ENCODE results near the gene FCF1. TPM values are rescaled to one million over a fixed set of nuclear protein-coding genes. Genes with fewer than 3 reads are reported as not detected.

FCF1 gene
- total RNA-seq, 2 donors from 2014 or later = 62.9 to 77.6 TPM

DNA sequence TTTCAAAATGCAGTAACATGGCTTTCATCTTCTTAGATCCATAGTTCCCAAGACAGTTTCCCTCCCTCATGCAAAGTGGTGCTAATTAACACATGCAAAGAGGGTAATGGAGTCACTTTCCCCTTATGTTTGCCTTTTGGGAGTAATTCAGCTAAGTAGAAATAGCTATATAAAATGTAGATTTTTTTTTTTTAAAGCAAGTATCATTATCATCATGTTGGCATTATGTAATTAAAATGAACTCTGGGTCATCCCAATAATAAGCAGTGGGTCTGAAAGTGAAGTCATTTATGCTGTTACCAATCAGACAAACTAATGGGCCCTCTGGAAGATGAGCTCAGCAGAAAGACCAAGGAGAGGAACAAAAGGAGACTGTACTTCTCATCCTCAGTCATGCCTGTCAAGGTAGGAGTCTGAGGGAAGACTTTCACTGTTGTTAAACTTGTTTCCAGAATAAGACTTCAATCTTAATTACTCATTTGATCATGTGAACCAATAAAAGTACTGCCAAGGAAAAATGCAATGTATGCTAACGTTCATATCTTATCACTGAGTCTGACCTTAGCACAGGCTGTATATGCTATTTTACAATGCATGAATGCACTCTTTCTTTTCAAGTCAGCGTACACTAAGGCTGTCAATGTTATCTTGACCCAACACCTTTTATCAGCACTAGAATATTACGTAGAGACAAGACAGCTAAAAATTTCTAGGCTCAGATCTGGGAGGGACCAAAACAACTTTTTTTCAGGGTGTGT lies 26.8 kb upstream of the FCF1 start:
- H3K27ac Mint-ChIP-seq = no peak overlapping the region
- no peak overlapping the region for H3K4me3 Mint-ChIP-seq
- H3K27me3 Mint-ChIP-seq = no peaks in the 10 kb centered on the region
- H3K36me3 Mint-ChIP-seq (ENCODE audit: low read depth) = peaks cover 97% of the 10 kb centered on the region
- no peaks in the 10 kb centered on the region for H3K9me3 Mint-ChIP-seq
- no peaks in the 10 kb centered on the region for H3K4me1 Mint-ChIP-seq
- ATAC-seq (replicated peaks) = no peak

DNA sequence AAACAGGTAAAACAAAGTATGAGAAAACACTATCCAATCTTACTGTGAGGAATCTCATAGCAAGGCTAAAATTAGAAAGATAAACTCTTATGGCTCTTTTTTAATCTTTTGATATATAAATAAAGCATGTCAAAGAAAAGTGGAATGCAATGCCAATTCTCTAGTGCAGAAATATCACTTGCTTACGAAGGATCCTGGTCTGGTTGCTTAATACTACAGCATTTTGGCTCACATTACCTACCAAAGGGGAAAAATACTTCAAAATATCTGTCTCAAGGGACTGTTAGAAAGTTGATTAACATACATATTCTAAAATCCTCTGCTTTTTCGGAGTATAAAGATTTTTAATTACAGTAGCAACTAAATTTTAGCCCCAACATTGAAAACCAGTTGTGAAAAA lies 21.5 kb upstream of the FCF1 start:
- no peak for ATAC-seq (replicated peaks)
- H3K36me3 Mint-ChIP-seq (ENCODE audit: low read depth) = peaks cover 57% of the 10 kb centered on the region
- no peak overlapping the region for H3K4me3 Mint-ChIP-seq
- H3K27ac Mint-ChIP-seq = no peak overlapping the region
- no peaks in the 10 kb centered on the region for H3K9me3 Mint-ChIP-seq
- peaks cover 6% of the 10 kb centered on the region for H3K4me1 Mint-ChIP-seq
- H3K27me3 Mint-ChIP-seq = no peaks in the 10 kb centered on the region

DNA sequence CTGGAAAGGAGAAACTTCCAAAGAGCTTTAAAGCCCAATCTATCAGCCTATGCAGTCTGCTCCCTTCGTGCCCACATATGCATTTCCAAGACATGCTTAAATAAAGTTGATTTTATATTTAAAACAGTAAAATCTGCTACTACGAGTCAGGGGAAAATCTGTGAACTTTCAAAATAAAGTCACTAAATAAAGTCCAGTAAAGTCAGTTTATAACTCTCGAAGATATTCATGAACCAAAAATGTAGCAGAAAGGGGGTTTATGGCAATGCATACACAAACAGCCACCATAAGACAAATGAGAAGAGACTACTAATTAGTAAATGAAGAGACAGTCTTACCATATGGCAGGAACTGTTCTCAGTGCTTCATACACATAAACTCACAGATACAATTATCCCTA lies 19.8 kb upstream of the FCF1 start:
- peaks cover 54% of the 10 kb centered on the region for H3K36me3 Mint-ChIP-seq (ENCODE audit: low read depth)
- no peaks in the 10 kb centered on the region for H3K9me3 Mint-ChIP-seq
- peak overlapping the region; percentile 37 for H3K27ac Mint-ChIP-seq
- no peaks in the 10 kb centered on the region for H3K27me3 Mint-ChIP-seq
- ATAC-seq (replicated peaks) = no peak
- peaks cover 7% of the 10 kb centered on the region for H3K4me1 Mint-ChIP-seq
- H3K4me3 Mint-ChIP-seq = no peak overlapping the region

GRCh38 chr14:74695406-74695805 lies 17.5 kb upstream of the FCF1 start:
- no peak overlapping the region for H3K4me3 Mint-ChIP-seq
- peaks cover 35% of the 10 kb centered on the region for H3K36me3 Mint-ChIP-seq (ENCODE audit: low read depth)
- H3K4me1 Mint-ChIP-seq = peaks cover 10% of the 10 kb centered on the region
- H3K9me3 Mint-ChIP-seq = no peaks in the 10 kb centered on the region
- no peak for ATAC-seq (replicated peaks)
- H3K27me3 Mint-ChIP-seq = no peaks in the 10 kb centered on the region
- H3K27ac Mint-ChIP-seq = no peak overlapping the region

DNA sequence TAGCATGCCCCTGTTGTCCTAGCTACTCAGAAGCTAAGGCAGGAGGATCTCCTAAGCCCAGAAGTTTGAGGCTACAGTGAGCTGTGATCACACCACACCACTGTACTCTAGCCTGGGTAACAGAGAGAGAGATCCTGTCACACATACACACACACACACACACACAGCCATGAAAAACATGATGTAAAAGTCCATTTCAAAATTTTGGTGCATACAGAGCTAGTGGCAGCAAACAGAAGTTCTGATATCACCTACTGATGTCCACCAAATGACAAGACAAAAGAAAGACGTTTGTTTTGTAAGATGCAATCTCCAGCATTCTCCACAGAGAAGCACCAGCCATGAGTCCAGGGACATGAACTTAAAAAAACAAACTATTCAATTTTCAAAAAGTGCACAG lies 15.9 kb upstream of the FCF1 start:
- ATAC-seq (replicated peaks) = no peak
- no peak overlapping the region for H3K4me3 Mint-ChIP-seq
- no peaks in the 10 kb centered on the region for H3K9me3 Mint-ChIP-seq
- H3K4me1 Mint-ChIP-seq = peaks cover 16% of the 10 kb centered on the region
- no peak overlapping the region for H3K27ac Mint-ChIP-seq
- no peaks in the 10 kb centered on the region for H3K27me3 Mint-ChIP-seq
- H3K36me3 Mint-ChIP-seq (ENCODE audit: low read depth) = peaks cover 19% of the 10 kb centered on the region

GRCh38 chr14:74697543-74697942 lies 15.4 kb upstream of the FCF1 start:
- Mint-ChIP-seq H3K4me3 (no peak overlapping the region), H3K27me3 (no peaks in the 10 kb centered on the region), H3K4me1 (peaks cover 16% of the 10 kb centered on the region), H3K27ac (peak overlapping the region; percentile 14), H3K36me3 (ENCODE audit: low read depth) (peaks cover 17% of the 10 kb centered on the region), H3K9me3 (no peaks in the 10 kb centered on the region)
- no peak for ATAC-seq (replicated peaks)

GRCh38 chr14:74697976-74698375 lies 15.0 kb upstream of the FCF1 start:
- H3K4me1 Mint-ChIP-seq = peaks cover 19% of the 10 kb centered on the region
- no peak for ATAC-seq (replicated peaks)
- H3K4me3 Mint-ChIP-seq = no peak overlapping the region
- peaks cover 2% of the 10 kb centered on the region for H3K9me3 Mint-ChIP-seq
- peaks cover 22% of the 10 kb centered on the region for H3K36me3 Mint-ChIP-seq (ENCODE audit: low read depth)
- H3K27ac Mint-ChIP-seq = peak overlapping the region; percentile 14
- no peaks in the 10 kb centered on the region for H3K27me3 Mint-ChIP-seq

- ATAC-seq (replicated peaks) = no peak
- peaks cover 21% of the 10 kb centered on the region for H3K4me1 Mint-ChIP-seq
- H3K4me3 Mint-ChIP-seq = no peak overlapping the region
- peaks cover 3% of the 10 kb centered on the region for H3K9me3 Mint-ChIP-seq
- H3K27me3 Mint-ChIP-seq = no peaks in the 10 kb centered on the region
- no peak overlapping the region for H3K27ac Mint-ChIP-seq
- H3K36me3 Mint-ChIP-seq (ENCODE audit: low read depth) = peaks cover 24% of the 10 kb centered on the region
These were observed 14.5 kb upstream of the FCF1 start for GRCh38 chr14:74698465-74698864.

GRCh38 chr14:74702293-74702692 lies 10.7 kb upstream of the FCF1 start:
- Mint-ChIP-seq H3K4me1 (peaks cover 15% of the 10 kb centered on the region), H3K4me3 (no peak overlapping the region), H3K36me3 (ENCODE audit: low read depth) (peaks cover 19% of the 10 kb centered on the region), H3K27me3 (no peaks in the 10 kb centered on the region), H3K27ac (no peak overlapping the region), H3K9me3 (peaks cover 3% of the 10 kb centered on the region)
- ATAC-seq (replicated peaks) = no peak

- peaks cover 3% of the 10 kb centered on the region for H3K9me3 Mint-ChIP-seq
- no peaks in the 10 kb centered on the region for H3K27me3 Mint-ChIP-seq
- ATAC-seq (replicated peaks) = no peak
- no peak overlapping the region for H3K4me3 Mint-ChIP-seq
- H3K27ac Mint-ChIP-seq = no peak overlapping the region
- peaks cover 14% of the 10 kb centered on the region for H3K36me3 Mint-ChIP-seq (ENCODE audit: low read depth)
- peaks cover 15% of the 10 kb centered on the region for H3K4me1 Mint-ChIP-seq
These were observed 9.9 kb upstream of the FCF1 start for GRCh38 chr14:74703043-74703442.

DNA sequence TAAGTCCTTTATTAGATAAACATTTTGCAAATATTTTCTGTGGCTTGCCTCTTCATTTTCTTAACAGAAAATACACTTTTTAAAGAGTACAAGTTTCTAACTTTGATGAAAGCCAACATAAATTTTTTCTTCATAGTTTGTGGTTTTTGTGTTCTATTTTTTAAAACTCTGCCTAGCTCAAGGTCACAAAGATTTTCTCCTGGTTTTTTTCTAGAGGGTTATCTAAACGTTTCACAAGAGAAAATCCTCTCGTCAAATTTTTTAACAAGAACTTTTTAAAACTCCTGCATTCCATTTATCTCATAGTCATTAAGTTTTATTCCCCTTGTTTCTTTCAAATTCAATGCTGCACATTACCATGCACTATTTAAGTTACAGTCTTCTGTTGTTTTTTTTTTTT lies 8.3 kb upstream of the FCF1 start:
- Mint-ChIP-seq H3K27ac (no peak overlapping the region), H3K9me3 (peaks cover 3% of the 10 kb centered on the region), H3K27me3 (no peaks in the 10 kb centered on the region), H3K4me1 (peaks cover 19% of the 10 kb centered on the region), H3K36me3 (ENCODE audit: low read depth) (peaks cover 9% of the 10 kb centered on the region), H3K4me3 (no peak overlapping the region)
- ATAC-seq (replicated peaks) = no peak

DNA sequence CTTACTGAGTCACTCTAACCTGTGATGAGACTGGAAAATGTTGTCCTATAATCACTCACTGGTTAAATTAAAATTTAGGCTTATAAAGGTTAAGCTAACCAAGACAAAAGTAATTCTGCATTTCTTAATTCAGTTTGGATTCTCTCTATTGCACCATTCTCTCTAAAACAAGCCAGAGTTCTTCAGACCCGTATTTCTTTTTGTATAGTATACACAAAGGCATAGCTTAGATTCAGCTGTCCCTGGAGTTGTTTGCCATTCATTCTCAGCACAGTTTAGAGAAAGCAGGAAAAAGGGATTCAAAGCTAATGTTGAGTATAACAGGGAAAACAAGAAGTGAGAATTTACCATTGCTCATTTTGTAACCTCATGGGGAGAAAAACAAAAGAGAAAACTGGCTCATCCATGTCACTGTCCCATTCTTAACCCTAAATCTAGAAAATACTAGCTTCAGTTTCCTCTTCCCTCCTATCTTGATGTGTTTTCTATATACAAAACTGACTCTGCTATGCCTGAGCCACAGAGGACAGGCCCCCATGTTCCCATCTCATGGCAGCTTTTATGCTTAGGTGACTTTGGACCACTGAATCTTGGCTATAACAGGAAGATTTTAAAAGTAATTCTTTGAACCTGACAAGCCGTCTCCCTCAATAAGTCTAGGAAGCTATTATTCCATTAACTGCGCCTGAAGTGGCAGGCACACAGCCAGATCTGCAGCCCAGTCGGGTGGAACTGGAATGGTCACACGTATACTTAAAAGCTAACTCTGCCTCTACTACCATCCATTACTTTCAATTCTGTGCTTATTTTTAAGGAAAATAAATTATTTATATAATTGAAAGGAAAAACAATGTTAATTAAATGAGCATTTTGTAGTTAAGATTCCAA lies 7.1 kb upstream of the FCF1 start:
- H3K4me3 Mint-ChIP-seq = no peak overlapping the region
- peaks cover 22% of the 10 kb centered on the region for H3K4me1 Mint-ChIP-seq
- H3K9me3 Mint-ChIP-seq = peaks cover 3% of the 10 kb centered on the region
- no peak overlapping the region for H3K27ac Mint-ChIP-seq
- H3K27me3 Mint-ChIP-seq = no peaks in the 10 kb centered on the region
- no peak for ATAC-seq (replicated peaks)
- peaks cover 9% of the 10 kb centered on the region for H3K36me3 Mint-ChIP-seq (ENCODE audit: low read depth)

DNA sequence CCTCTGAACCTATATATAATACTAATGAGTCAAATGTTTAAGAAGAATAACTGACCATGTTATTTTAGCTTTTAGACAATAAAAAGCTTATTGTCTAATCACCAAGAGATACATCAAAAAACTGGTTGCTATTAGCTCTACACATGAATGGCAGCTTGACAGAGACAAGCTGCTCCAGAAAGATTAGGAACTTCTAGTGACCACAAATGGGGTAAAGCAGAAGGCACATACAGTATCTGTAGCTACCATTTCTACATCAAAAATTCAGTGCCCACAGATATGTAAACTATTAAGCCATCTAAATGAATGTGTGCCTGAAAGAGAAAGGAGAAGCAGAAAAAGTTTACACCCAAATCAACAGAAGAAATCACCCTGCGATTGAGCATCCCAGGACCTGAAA lies 2.5 kb upstream of the FCF1 start:
- peak overlapping the region; percentile 4 for H3K27ac Mint-ChIP-seq
- ATAC-seq (replicated peaks) = no peak

DNA sequence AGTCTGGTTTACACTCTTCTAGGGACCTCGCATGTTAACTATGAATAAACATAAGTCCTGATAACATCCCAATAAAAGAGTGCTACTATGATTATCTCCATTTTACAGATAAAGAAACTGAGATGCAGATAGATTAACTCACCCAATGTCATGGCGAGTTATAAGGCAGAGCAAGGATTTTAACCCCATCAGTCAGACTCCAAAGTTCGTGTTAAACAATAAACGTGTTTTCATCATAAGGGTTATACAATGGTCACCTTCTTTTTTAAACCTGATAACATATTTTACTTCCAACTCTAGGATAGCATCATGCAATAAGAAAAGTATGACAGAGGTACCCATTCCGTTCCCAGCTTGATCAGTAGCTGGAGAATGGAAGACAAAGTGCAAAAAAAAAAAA lies 1.3 kb upstream of the FCF1 start:
- ATAC-seq (replicated peaks) = no peak
- peaks cover 13% of the 10 kb centered on the region for H3K4me1 Mint-ChIP-seq
- H3K4me3 Mint-ChIP-seq = peak overlapping the region; percentile 88
- H3K36me3 Mint-ChIP-seq (ENCODE audit: low read depth) = peaks cover 36% of the 10 kb centered on the region
- no peak overlapping the region for H3K27ac Mint-ChIP-seq
- H3K27me3 Mint-ChIP-seq = no peaks in the 10 kb centered on the region
- H3K9me3 Mint-ChIP-seq = no peaks in the 10 kb centered on the region

More for the DNA sequence above, 2.5 kb upstream of the FCF1 start:
- peak overlapping the region; percentile 33 for H3K4me3 Mint-ChIP-seq
- H3K4me1 Mint-ChIP-seq = peaks cover 13% of the 10 kb centered on the region
- no peaks in the 10 kb centered on the region for H3K9me3 Mint-ChIP-seq
- H3K36me3 Mint-ChIP-seq (ENCODE audit: low read depth) = peaks cover 24% of the 10 kb centered on the region
- H3K27me3 Mint-ChIP-seq = no peaks in the 10 kb centered on the region

GRCh38 chr14:74713395-74713735 lies 421 bp downstream of the FCF1 start:
- Mint-ChIP-seq H3K36me3 (ENCODE audit: low read depth) (peaks cover 53% of the 10 kb centered on the region), H3K27ac (peak overlapping the region; percentile 91), H3K4me1 (peaks cover 12% of the 10 kb centered on the region), H3K4me3 (peak overlapping the region; percentile 88), H3K27me3 (no peaks in the 10 kb centered on the region), H3K9me3 (no peaks in the 10 kb centered on the region)
- no peak for ATAC-seq (replicated peaks)
